B cell (primary cell): Measurements from ENCODE around the gene PLEKHS1.
"Not testable (repeated sequence)": the region's sequence is repeated elsewhere in the genome, so short reads cannot be mapped to it uniquely, and the experiment has no call there.

Source experiments
- CTCF ChIP-seq: fragments of 200-600 bp; IDR thresholded peaks from one replicate; pipeline ENCODE4 v1.8.0; 2022; ENCODE audit warnings: antibody characterized with exemption, mild to moderate bottlenecking
- EZH2 ChIP-seq: IDR thresholded peaks from 2 replicates; pipeline ENCODE4 v1.6.1; 2012; ENCODE audit warnings: borderline replicate concordance, low read depth, mild to moderate bottlenecking, moderate library complexity, low read length; ENCODE audit not compliant: insufficient read depth, poor library complexity, severe bottlenecking

- not testable (repeated sequence) for TF ChIP-seq CTCF, EZH2
Observed at GRCh38 chr10:113771131-113771530, 19.6 kb downstream of the PLEKHS1 start.
